DND-41 (cell line): ENCODE results near the gene TRAK1.

Experiments used
- EZH2 ChIP-seq: IDR thresholded peaks from 3 replicates; pipeline ENCODE4 v1.6.1; 2012; ENCODE audit warnings: borderline replicate concordance, low read depth, mild to moderate bottlenecking, moderate library complexity, low read length, inconsistent platforms; ENCODE audit not compliant: severe bottlenecking
- TF ChIP-seq, protein P1 (sequence below): IDR thresholded peaks from 2 replicates; pipeline ENCODE4 v1.5.1; 2012; ENCODE audit warnings: borderline replicate concordance, low read length, moderate library complexity, mild to moderate bottlenecking; ENCODE audit not compliant: poor library complexity, severe bottlenecking; ENCODE audit errors: extremely low read depth

DNA sequence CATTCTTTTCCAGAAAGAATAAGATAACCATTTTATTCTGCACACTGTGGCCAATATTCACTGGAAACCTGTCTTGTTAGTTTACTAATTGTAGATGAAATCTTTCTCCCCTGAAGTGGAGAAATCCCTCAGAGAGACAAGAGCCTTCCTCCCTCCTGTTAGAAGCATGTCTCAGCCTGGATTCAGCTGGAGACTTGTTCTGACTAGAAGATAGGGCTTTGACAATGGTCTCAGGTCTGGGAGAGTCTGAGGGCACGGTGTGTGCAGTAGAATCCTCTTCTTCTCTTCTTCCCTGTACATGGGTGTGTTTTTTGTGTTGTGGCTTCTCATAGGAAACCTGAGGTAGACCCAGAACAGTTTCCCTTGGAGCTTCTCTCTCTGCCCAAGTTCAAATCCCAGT lies 154.9 kb downstream of the TRAK1 start:
- TF ChIP-seq, protein P1, sequence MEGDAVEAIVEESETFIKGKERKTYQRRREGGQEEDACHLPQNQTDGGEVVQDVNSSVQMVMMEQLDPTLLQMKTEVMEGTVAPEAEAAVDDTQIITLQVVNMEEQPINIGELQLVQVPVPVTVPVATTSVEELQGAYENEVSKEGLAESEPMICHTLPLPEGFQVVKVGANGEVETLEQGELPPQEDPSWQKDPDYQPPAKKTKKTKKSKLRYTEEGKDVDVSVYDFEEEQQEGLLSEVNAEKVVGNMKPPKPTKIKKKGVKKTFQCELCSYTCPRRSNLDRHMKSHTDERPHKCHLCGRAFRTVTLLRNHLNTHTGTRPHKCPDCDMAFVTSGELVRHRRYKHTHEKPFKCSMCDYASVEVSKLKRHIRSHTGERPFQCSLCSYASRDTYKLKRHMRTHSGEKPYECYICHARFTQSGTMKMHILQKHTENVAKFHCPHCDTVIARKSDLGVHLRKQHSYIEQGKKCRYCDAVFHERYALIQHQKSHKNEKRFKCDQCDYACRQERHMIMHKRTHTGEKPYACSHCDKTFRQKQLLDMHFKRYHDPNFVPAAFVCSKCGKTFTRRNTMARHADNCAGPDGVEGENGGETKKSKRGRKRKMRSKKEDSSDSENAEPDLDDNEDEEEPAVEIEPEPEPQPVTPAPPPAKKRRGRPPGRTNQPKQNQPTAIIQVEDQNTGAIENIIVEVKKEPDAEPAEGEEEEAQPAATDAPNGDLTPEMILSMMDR = no peak
- TF ChIP-seq EZH2 = no peak
